Caco-2 (cell line): ENCODE measurements around the gene SIAH2. TPM values are rescaled to one million over a fixed set of nuclear protein-coding genes. Genes with fewer than 3 reads are reported as not detected.

Experiments
- BruUV-seq: library from RNA; stranded (reverse); fragments of 400-500 nt; replicated peaks from 2 replicates; lab custom pipeline; 2021; lab: Mats Ljungman, UMichigan
- CTCF ChIA-PET: fragments of 300-600 bp; sonication (Branson Sonifier 250); formaldehyde crosslinking; loops from one replicate; lab custom pipeline; 2022; ENCODE audit warnings: antibody characterized with exemption; lab: Charles Lee
- POLR2A ChIA-PET: fragments of 300-600 bp; sonication (Branson Sonifier 250); formaldehyde crosslinking; loops from one replicate; lab custom pipeline; 2022; ENCODE audit warnings: antibody characterized with exemption; lab: Charles Lee
- DNase-seq, 2 experiments: peaks; one replicate each; pipeline versions ENCODE4 v3.0.0 to v3.0.0-alpha.2; 2020 to 2022
- H3K27me3 ChIP-seq: replicated peaks from 2 replicates; pipeline ENCODE4 v1.6.0; 2011; ENCODE audit warnings: low read length; ENCODE audit not compliant: control insufficient read depth, insufficient read depth
- H3K36me3 ChIP-seq: 2 replicates; pipeline ENCODE4 v1.5.1; 2011; ENCODE audit warnings: low read length; ENCODE audit not compliant: control insufficient read depth, insufficient read depth
- H3K4me1 ChIP-seq: fragments of 250-450 bp; sonication (Bioruptor Pico); 2 replicates; pipeline ENCODE4 v1.5.1; 2020; ENCODE audit warnings: mild to moderate bottlenecking
- H3K4me3 ChIP-seq: 2 replicates; pipeline ENCODE4 v1.5.1; 2011; ENCODE audit warnings: low read depth, mild to moderate bottlenecking, control low read depth, low read length
- H3K9me3 ChIP-seq: fragments of 250-450 bp; sonication (Bioruptor Pico); 2 replicates; pipeline ENCODE4 v1.5.1; 2020; ENCODE audit warnings: mild to moderate bottlenecking, moderate library complexity
- H3K27ac Mint-ChIP-seq: one replicate; pipeline ENCODE4 v1.8.0; 2022; ENCODE audit warnings: mixed read lengths; ENCODE audit not compliant: unreplicated experiment
- H3K27me3 Mint-ChIP-seq: one replicate; pipeline ENCODE4 v1.8.0; 2022; ENCODE audit warnings: mixed read lengths; ENCODE audit not compliant: insufficient read depth, unreplicated experiment
- H3K36me3 Mint-ChIP-seq: one replicate; pipeline ENCODE4 v1.8.0; 2022; ENCODE audit warnings: mild to moderate bottlenecking, mixed read lengths; ENCODE audit not compliant: insufficient read depth, unreplicated experiment
- H3K4me1 Mint-ChIP-seq: one replicate; pipeline ENCODE4 v1.8.0; 2022; ENCODE audit warnings: low read depth, mixed read lengths; ENCODE audit not compliant: unreplicated experiment
- H3K4me3 Mint-ChIP-seq: one replicate; pipeline ENCODE4 v1.8.0; 2022; ENCODE audit warnings: mild to moderate bottlenecking, moderate library complexity, mixed read lengths; ENCODE audit not compliant: unreplicated experiment
- H3K9me3 Mint-ChIP-seq: one replicate; pipeline ENCODE4 v1.8.0; 2022; ENCODE audit warnings: mixed read lengths; ENCODE audit not compliant: unreplicated experiment
- CTCF ChIP-seq, 2 experiments: fragments of 200-600 bp in 1 of 2; IDR thresholded peaks; 1 replicate in 1 of 2; 2 replicates in 1 of 2; pipeline versions ENCODE4 v1.5.1 to v1.8.0; 2011 to 2022; ENCODE audit warnings: antibody characterized with exemption in 1 of 2, control low read depth in 1 of 2, inconsistent platforms in 1 of 2, low read depth in 1 of 2, low read length in 1 of 2, mild to moderate bottlenecking in 1 of 2, moderate library complexity in 1 of 2; ENCODE audit not compliant: insufficient read depth in 1 of 2, severe bottlenecking in 1 of 2, unreplicated experiment in 1 of 2
- intact Hi-C: fragments of 100-400 bp; cut with micrococcal nuclease; formaldehyde crosslinking; loops from one replicate; pipeline ENCODE4 v1.10.0; 2022; ENCODE audit not compliant: unreplicated experiment
- total RNA-seq: library from RNA; stranded (reverse); gene quantifications from 2 replicates; pipeline ENCODE4 v1.2.3, GENCODE V29; 2022

The SIAH2 gene
- total RNA-seq, 1 experiment from 2014 or later = 25.6 TPM

GRCh38 chr3:150756491-150757059 lies 6.4 kb downstream of the SIAH2 start:
- H3K27me3 Mint-ChIP-seq = no peaks in the 10 kb centered on the region
- CTCF ChIA-PET = interaction anchor here (0.8 kb wide), 1 partner anchor 1453 kb away, joined by 3 read pairs; no protein-coding TSS in a partner anchor
- no TSS peak for BruUV-seq
- peaks cover 27% of the 10 kb centered on the region for H3K4me1 ChIP-seq
- H3K4me1 Mint-ChIP-seq = peaks cover 20% of the 10 kb centered on the region
- no peak overlapping the region for H3K27ac Mint-ChIP-seq
- H3K4me3 ChIP-seq = no peak overlapping the region
- no peaks in the 10 kb centered on the region for H3K27me3 ChIP-seq
- no peak overlapping the region for H3K4me3 Mint-ChIP-seq
- H3K36me3 Mint-ChIP-seq = peaks cover 25% of the 10 kb centered on the region
- H3K9me3 Mint-ChIP-seq = no peaks in the 10 kb centered on the region
- intact Hi-C loops = no loop called here
- H3K36me3 ChIP-seq = no peaks in the 10 kb centered on the region
- TF ChIP-seq CTCF (IDR thresholded peaks at IDR 0.05; ENCODE audit: insufficient read depth in 1 of 2, low read depth in 1 of 2, low read length in 1 of 2, severe bottlenecking in 1 of 2, unreplicated experiment in 1 of 2) = no peak
- no peaks in the 10 kb centered on the region for H3K9me3 ChIP-seq
- DNase-seq = no peak
- POLR2A ChIA-PET = no interaction called here

- no peaks in the 10 kb centered on the region for H3K36me3 ChIP-seq
- no peaks in the 10 kb centered on the region for H3K27me3 ChIP-seq
- POLR2A ChIA-PET = no interaction called here
Observed at GRCh38 chr3:150755902-150756301, 7.1 kb downstream of the SIAH2 start.

GRCh38 chr3:150754896-150755295 lies 8.1 kb downstream of the SIAH2 start:
- H3K4me1 ChIP-seq = peaks cover 23% of the 10 kb centered on the region
- no peaks in the 10 kb centered on the region for H3K27me3 ChIP-seq
- Mint-ChIP-seq H3K27me3 (no peaks in the 10 kb centered on the region), H3K36me3 (peaks cover 33% of the 10 kb centered on the region), H3K9me3 (no peaks in the 10 kb centered on the region), H3K4me3 (no peak overlapping the region), H3K27ac (no peak overlapping the region), H3K4me1 (peaks cover 20% of the 10 kb centered on the region)
- BruUV-seq = no TSS peak
- DNase-seq = no peak
- POLR2A ChIA-PET = no interaction called here
- H3K9me3 ChIP-seq = no peaks in the 10 kb centered on the region
- no peak for TF ChIP-seq CTCF (IDR thresholded peaks at IDR 0.05; ENCODE audit: insufficient read depth in 1 of 2, low read depth in 1 of 2, low read length in 1 of 2, severe bottlenecking in 1 of 2, unreplicated experiment in 1 of 2)
- H3K36me3 ChIP-seq = no peaks in the 10 kb centered on the region
- intact Hi-C loops = no loop called here
- CTCF ChIA-PET = no interaction called here
- no peak overlapping the region for H3K4me3 ChIP-seq

More at GRCh38 chr3:150755902-150756301, 7.1 kb downstream of the SIAH2 start:
- Mint-ChIP-seq H3K27me3 (no peaks in the 10 kb centered on the region), H3K4me1 (peaks cover 20% of the 10 kb centered on the region), H3K27ac (no peak overlapping the region), H3K36me3 (peaks cover 28% of the 10 kb centered on the region), H3K4me3 (no peak overlapping the region), H3K9me3 (no peaks in the 10 kb centered on the region)
- CTCF ChIA-PET = interaction anchor here (0.8 kb wide), 1 partner anchor 1454 kb away, joined by 3 read pairs; no protein-coding TSS in a partner anchor
- Histone ChIP-seq H3K9me3 (no peaks in the 10 kb centered on the region), H3K4me1 (peaks cover 29% of the 10 kb centered on the region), H3K4me3 (no peak overlapping the region)
- DNase-seq = no peak
- no TSS peak for BruUV-seq
- intact Hi-C loops = no loop called here
- no peak for TF ChIP-seq CTCF (IDR thresholded peaks at IDR 0.05; ENCODE audit: insufficient read depth in 1 of 2, low read depth in 1 of 2, low read length in 1 of 2, severe bottlenecking in 1 of 2, unreplicated experiment in 1 of 2)
